ENCODE data around the gene ITIH5. TPM values are rescaled to one million over a fixed set of nuclear protein-coding genes. Genes with fewer than 3 reads are reported as not detected.
"Not testable (repeated sequence)": the region's sequence is repeated elsewhere in the genome, so short reads cannot be mapped to it uniquely, and the experiment has no call there.

ITIH5 gene
- total RNA-seq = 100 to 1,000 TPM in 1 of 8 experiments, 1 to 10 TPM in 4, under 1 TPM in 3; 0.15 to 154 (median 1.8) TPM

- WGBS, 10 experiments = 0 to 40% (median 0%) methylated on average over 1 to 20 of the region's 54 CpGs; no CpG with 5 or more reads in 2 of the 10 experiments
- H3K4me3 ChIP-seq = peak within 1 kb of the TSS; percentile 26 to 59 (median 50)
- peak in 7 of 8 experiments; percentile 28 to 73 (median 70) for ATAC-seq (replicated peaks in 6 of 8)
- H3K27ac ChIP-seq = no peak within 1 kb of the TSS
- in situ Hi-C loops (cut with MboI; ENCODE audit: low pct_unique_long_range_greater_than_20kb in 2 of 9, low sequenced_read_pairs in 9 of 9, unreplicated experiment in 9 of 9) = no loop called here
- peaks cover 8 to 14% of the 10 kb centered on the region in 2 donors for H3K4me1 ChIP-seq (replicated peaks in 1 of 2)
Measured at GRCh38 chr10:7666253-7667023, at the start of gene ITIH5. ITIH5 (minus strand) TSS chr10:7666966; CDS start chr10:7666892, 74 bp downstream.

- H3K4me3 ChIP-seq = no peak overlapping the region
- in situ Hi-C loops (cut with MboI; ENCODE audit: low pct_unique_long_range_greater_than_20kb in 2 of 9, low sequenced_read_pairs in 9 of 9, unreplicated experiment in 9 of 9) = no loop called here
- WGBS, 10 experiments = 28 to 95% (median 70%) methylated on average over 2 to 7 of the region's 7 CpGs; no CpG with 5 or more reads in 2 of the 10 experiments
- ATAC-seq (replicated peaks in 6 of 8) = no peak
- no peak overlapping the region for H3K27ac ChIP-seq
- H3K4me1 ChIP-seq (replicated peaks in 1 of 2) = peaks cover 5 to 6% of the 10 kb centered on the region in 2 donors
Measured at GRCh38 chr10:7715515-7715914, 48.7 kb upstream of the ITIH5 start.

GRCh38 chr10:7711075-7711474, 44.3 kb upstream of the ITIH5 start:
- H3K27ac ChIP-seq; H3K4me3 ChIP-seq; H3K4me1 ChIP-seq (replicated peaks in 1 of 2); in situ Hi-C loops (cut with MboI; ENCODE audit: low pct_unique_long_range_greater_than_20kb in 2 of 9, low sequenced_read_pairs in 9 of 9, unreplicated experiment in 9 of 9); ATAC-seq (replicated peaks in 6 of 8): not testable (repeated sequence)
- WGBS, 10 experiments = 0 to 86% (median 40%) methylated on average over 1 to 5 of the region's 5 CpGs; no CpG with 5 or more reads in 1 of the 10 experiments

- Histone ChIP-seq H3K4me3 (no peak overlapping the region), H3K27ac (no peak overlapping the region), H3K4me1 (replicated peaks in 1 of 2) (no peaks in the 10 kb centered on the region)
- no peak for ATAC-seq (replicated peaks in 6 of 8)
- in situ Hi-C loops (cut with MboI; ENCODE audit: low pct_unique_long_range_greater_than_20kb in 2 of 9, low sequenced_read_pairs in 9 of 9, unreplicated experiment in 9 of 9) = no loop called here
- 36 to 100% (median 71%) methylated on average over 1 of the region's 1 CpG; no CpG with 5 or more reads in 3 of the 10 experiments for WGBS, 10 experiments
Measured at GRCh38 chr10:7710446-7710845, 43.7 kb upstream of the ITIH5 start.

GRCh38 chr10:7708832-7709231, 42.1 kb upstream of the ITIH5 start:
- ATAC-seq (replicated peaks in 6 of 8) = no peak
- WGBS, 10 experiments = 0 to 100% (median 98%) methylated on average over 1 to 4 of the region's 4 CpGs; no CpG with 5 or more reads in 2 of the 10 experiments
- H3K4me3 ChIP-seq = no peak overlapping the region
- no peaks in the 10 kb centered on the region for H3K4me1 ChIP-seq (replicated peaks in 1 of 2)
- H3K27ac ChIP-seq = no peak overlapping the region
- in situ Hi-C loops (cut with MboI; ENCODE audit: low pct_unique_long_range_greater_than_20kb in 2 of 9, low sequenced_read_pairs in 9 of 9, unreplicated experiment in 9 of 9) = no loop called here

- Histone ChIP-seq H3K4me3 (no peak overlapping the region), H3K27ac (no peak overlapping the region), H3K4me1 (replicated peaks in 1 of 2) (no peaks in the 10 kb centered on the region)
- in situ Hi-C loops (cut with MboI; ENCODE audit: low pct_unique_long_range_greater_than_20kb in 2 of 9, low sequenced_read_pairs in 9 of 9, unreplicated experiment in 9 of 9) = no loop called here
- ATAC-seq (replicated peaks in 6 of 8) = no peak
- WGBS, 10 experiments = 42 to 100% (median 90%) methylated on average over 2 to 5 of the region's 5 CpGs; no CpG with 5 or more reads in 1 of the 10 experiments
Measured at GRCh38 chr10:7707858-7708622, 41.3 kb upstream of the ITIH5 start.

- H3K4me1 ChIP-seq (replicated peaks in 1 of 2) = no peaks in the 10 kb centered on the region
- H3K27ac ChIP-seq = no peak overlapping the region
- in situ Hi-C loops (cut with MboI; ENCODE audit: low pct_unique_long_range_greater_than_20kb in 2 of 9, low sequenced_read_pairs in 9 of 9, unreplicated experiment in 9 of 9) = no loop called here
- no peak for ATAC-seq (replicated peaks in 6 of 8)
- H3K4me3 ChIP-seq = no peak overlapping the region
- 5 to 69% (median 46%) methylated on average over 2 to 4 of the region's 4 CpGs for WGBS, 10 experiments
Measured at GRCh38 chr10:7707102-7707501, 40.3 kb upstream of the ITIH5 start.

- ATAC-seq (replicated peaks in 6 of 8) = no peak
- 0 to 98% (median 84%) methylated on average over 2 to 4 of the region's 4 CpGs; no CpG with 5 or more reads in 1 of the 10 experiments for WGBS, 10 experiments
- no peak overlapping the region for H3K27ac ChIP-seq
- H3K4me3 ChIP-seq = no peak overlapping the region
- in situ Hi-C loops (cut with MboI; ENCODE audit: low pct_unique_long_range_greater_than_20kb in 2 of 9, low sequenced_read_pairs in 9 of 9, unreplicated experiment in 9 of 9) = no loop called here
- no peaks in the 10 kb centered on the region for H3K4me1 ChIP-seq (replicated peaks in 1 of 2)
Measured at GRCh38 chr10:7706534-7707073, 39.8 kb upstream of the ITIH5 start.

GRCh38 chr10:7705341-7705740, 38.6 kb upstream of the ITIH5 start:
- in situ Hi-C loops (cut with MboI; ENCODE audit: low pct_unique_long_range_greater_than_20kb in 2 of 9, low sequenced_read_pairs in 9 of 9, unreplicated experiment in 9 of 9) = no loop called here
- H3K4me3 ChIP-seq = no peak overlapping the region
- WGBS, 10 experiments = 60 to 92% (median 86%) methylated on average over 1 to 2 of the region's 3 CpGs; no CpG with 5 or more reads in 5 of the 10 experiments
- H3K27ac ChIP-seq = no peak overlapping the region
- no peak for ATAC-seq (replicated peaks in 6 of 8)
- peaks cover 0 to 5% of the 10 kb centered on the region in 2 donors for H3K4me1 ChIP-seq (replicated peaks in 1 of 2)

GRCh38 chr10:7704071-7705016, 37.6 kb upstream of the ITIH5 start:
- WGBS, 10 experiments = 8 to 100% (median 92%) methylated on average over 2 to 5 of the region's 8 CpGs; no CpG with 5 or more reads in 1 of the 10 experiments
- in situ Hi-C loops (cut with MboI; ENCODE audit: low pct_unique_long_range_greater_than_20kb in 2 of 9, low sequenced_read_pairs in 9 of 9, unreplicated experiment in 9 of 9) = no loop called here

GRCh38 chr10:7703140-7703539, 36.4 kb upstream of the ITIH5 start, which contains the start of gene ITIH2:
ITIH2 (plus strand) TSS chr10:7703316; CDS start chr10:7703435, 119 bp downstream.
- Histone ChIP-seq H3K27ac (no peak within 1 kb of the TSS), H3K4me3 (no peak within 1 kb of the TSS), H3K4me1 (replicated peaks in 1 of 2) (peaks cover 0 to 5% of the 10 kb centered on the region in 2 donors)
- peak in 1 of 8 experiments; percentile 28 for ATAC-seq (replicated peaks in 6 of 8)
- WGBS, 10 experiments = 0 to 100% (median 57%) methylated on average over 1 to 4 of the region's 4 CpGs; no CpG with 5 or more reads in 1 of the 10 experiments
- in situ Hi-C loops (cut with MboI; ENCODE audit: low pct_unique_long_range_greater_than_20kb in 2 of 9, low sequenced_read_pairs in 9 of 9, unreplicated experiment in 9 of 9) = no loop called here

More at GRCh38 chr10:7704071-7705016, 37.6 kb upstream of the ITIH5 start:
- Histone ChIP-seq H3K27ac (no peak overlapping the region), H3K4me3 (no peak overlapping the region), H3K4me1 (replicated peaks in 1 of 2) (peaks cover 0 to 5% of the 10 kb centered on the region in 2 donors)
- no peak for ATAC-seq (replicated peaks in 6 of 8)

GRCh38 chr10:7702288-7702812, 35.6 kb upstream of the ITIH5 start:
- 0 to 100% (median 30%) methylated on average over 2 to 4 of the region's 4 CpGs; no CpG with 5 or more reads in 5 of the 10 experiments for whole genome bisulfite sequencing, 10 experiments

More at GRCh38 chr10:7702288-7702812, 35.6 kb upstream of the ITIH5 start:
- H3K27ac ChIP-seq = no peak overlapping the region
- in situ Hi-C loops (cut with MboI; ENCODE audit: low pct_unique_long_range_greater_than_20kb in 2 of 9, low sequenced_read_pairs in 9 of 9, unreplicated experiment in 9 of 9) = no loop called here
- ATAC-seq (replicated peaks in 6 of 8) = no peak
- peaks cover 0 to 5% of the 10 kb centered on the region in 2 donors for H3K4me1 ChIP-seq (replicated peaks in 1 of 2)
- no peak overlapping the region for H3K4me3 ChIP-seq

All from motor neuron (in vitro differentiated cells).